Right lobe of liver (tissue), 6 donors: ENCODE data around the gene SERPINB2. TPM values are rescaled to one million over a fixed set of nuclear protein-coding genes. Genes with fewer than 3 reads are reported as not detected.

Source experiments
- ATAC-seq, 4 donors: fragments of 200-7000 bp; cut with Tn5 transposase; one replicate each; pipeline ENCODE4 v1.9.1; 2020; ENCODE audit warnings: mild to moderate bottlenecking in 4 of 4, moderate library complexity in 4 of 4
- DNase-seq, 3 donors: peaks; one replicate each; pipeline ENCODE4 v3.0.0-alpha.2; 2020
- H3K27ac ChIP-seq, 3 donors: fragments of 200-600 bp; one replicate each; pipeline ENCODE4 v1.8.0; 2022
- H3K27me3 ChIP-seq, 2 donors: fragments of 200-600 bp; one replicate each; pipeline ENCODE4 v1.8.0; 2022
- H3K36me3 ChIP-seq, 4 donors: fragments of 200-600 bp; sonication (generic) in 1 of 4; one replicate each; pipeline versions ENCODE4 v1.5.1 to v1.8.0; 2017 to 2022; ENCODE audit warnings: control low read depth in 1 of 4
- H3K4me1 ChIP-seq, 4 donors: fragments of 200-600 bp; sonication (generic) in 1 of 4; one replicate each; pipeline versions ENCODE4 v1.5.1 to v1.8.0; 2017 to 2022; ENCODE audit warnings: control low read depth in 1 of 4
- H3K4me3 ChIP-seq, 3 donors: fragments of 200-600 bp; one replicate each; pipeline ENCODE4 v1.8.0; 2022
- H3K9me3 ChIP-seq, 4 donors: fragments of 200-600 bp; sonication (generic) in 1 of 4; one replicate each; pipeline versions ENCODE4 v1.5.1 to v1.8.0; 2017 to 2022; ENCODE audit warnings: control low read depth in 1 of 4
- CTCF ChIP-seq, 4 donors: fragments of 200-600 bp in 3 of 4; fragments of 450-650 bp in 1 of 4; IDR thresholded peaks; one replicate each; pipeline versions ENCODE4 v1.5.1 to v1.8.0; 2016 to 2022; ENCODE audit warnings: antibody characterized with exemption in 4 of 4, mild to moderate bottlenecking in 2 of 4
- POLR2A ChIP-seq: fragments of 450-650 bp; IDR thresholded peaks from one replicate; pipeline ENCODE4 v1.6.1; 2017; ENCODE audit warnings: antibody characterized with exemption, mild to moderate bottlenecking
- WGBS: methylation state at CpG from one replicate; pipeline ENCODE4 v1.1.6; 2018; ENCODE audit warnings: low coverage, low lambda C conversion rate; ENCODE audit not compliant: insufficient coverage; ENCODE audit errors: missing lambda C conversion rate; 5-methylcytosine and 5-hydroxymethylcytosine counted together
- intact Hi-C, 2 donors: fragments of 100-400 bp; cut with DNase I; formaldehyde crosslinking; loops; one replicate each; pipeline versions ENCODE4 v1.11.2 to v1.14.1; 2022
- long read RNA-seq: library from polyadenylated mRNA; unstranded; transcript quantifications from one replicate; pipeline ENCODE4 v2.0.0, GENCODE V29; 2019
- total RNA-seq, 6 experiments: library from RNA; depleted of rRNA in 2 of 6; stranded (reverse); fragments of >200 nt in 2 of 6; fragmentation: NEBNext Ultra II Directional in 3 of 6; extraction: Animal tissue kit (Norgen Biotek cat#: 25700) in 3 of 6; gene quantifications; one replicate each; pipeline versions ENCODE4 v1.1.0 to v1.2.4, GENCODE V29; 2016 to 2023
- donor health status: DM: no; HTN: yes; CAD: no.
- donor health status: DM: no; HTN: no; CAD: no.
- donor health status: DM: no; HTN: no; CAD: no.
- donor health status: DM: no; HTN: yes; CAD: no.
- donor health status: DM: no; HTN: yes; CAD: no.

SERPINB2 gene
- not detected for total RNA-seq
- long read RNA-seq, result 0 reads

DNA sequence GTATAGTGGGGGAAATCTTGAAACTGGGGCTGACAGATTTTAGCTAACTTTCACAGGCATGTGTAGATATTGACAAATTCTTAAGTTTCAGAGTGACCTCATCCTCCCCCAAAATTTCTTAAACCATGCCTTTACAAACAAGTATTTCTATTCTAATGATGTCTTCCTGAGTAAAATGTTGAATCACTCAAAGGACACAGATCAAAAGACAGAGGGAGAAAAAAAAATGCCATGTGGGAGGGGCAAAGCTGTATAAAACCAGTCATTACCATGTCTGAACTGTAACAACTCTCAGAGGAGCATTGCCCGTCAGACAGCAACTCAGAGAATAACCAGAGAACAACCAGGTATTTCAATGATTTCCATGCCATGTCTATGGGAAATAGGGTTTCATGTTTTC is at the start of gene SERPINB2:
Gene SERPINB2, plus strand, starts transcription at position 282 of the 400 bp plus-strand sequence. CDS start 3,740 bp downstream, outside the sequence.
- WGBS, result 73% methylated on average over 1 of the region's 1 CpG
- DNase-seq (no peak), ATAC-seq (no peak)
- Histone ChIP-seq H3K36me3 (no peaks in the 10 kb centered on the region), H3K4me3 (no peak within 1 kb of the TSS), H3K9me3 (no peaks in the 10 kb centered on the region), H3K27me3 (no peaks in the 10 kb centered on the region), H3K4me1 (no peaks in the 10 kb centered on the region), H3K27ac (no peak within 1 kb of the TSS)
- TF ChIP-seq CTCF (IDR thresholded peaks at IDR 0.05) (no peak), POLR2A (no peak)
- intact Hi-C loops, result no loop called here

DNA sequence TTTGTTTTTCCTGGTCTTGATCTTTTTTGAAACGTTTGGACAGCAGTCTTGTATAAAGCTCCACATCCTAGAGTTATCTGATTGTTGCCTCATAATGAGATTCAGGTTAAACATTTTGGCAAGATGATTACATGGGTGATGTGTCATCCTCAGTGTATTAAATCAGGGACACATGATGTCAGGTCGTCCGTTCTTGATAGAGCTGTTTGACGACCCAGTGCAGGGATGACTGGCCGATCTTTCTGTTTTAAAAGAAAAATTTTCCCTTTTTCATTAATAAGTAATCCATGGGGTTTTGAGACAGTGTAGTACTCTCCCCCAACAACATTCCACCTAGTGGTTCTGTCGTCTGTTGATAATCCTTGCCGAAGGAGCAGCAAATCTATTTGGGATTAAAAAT is 44.5 kb upstream of the SERPINB2 start:
- Histone ChIP-seq H3K9me3 (no peaks in the 10 kb centered on the region), H3K27ac (no peak overlapping the region), H3K27me3 (no peaks in the 10 kb centered on the region), H3K36me3 (no peaks in the 10 kb centered on the region), H3K4me3 (no peak overlapping the region), H3K4me1 (no peaks in the 10 kb centered on the region)
- DNase-seq (no peak), ATAC-seq (no peak)
- TF ChIP-seq CTCF (IDR thresholded peaks at IDR 0.05), result no peak
- TF ChIP-seq POLR2A, result no peak
- WGBS, result 39% methylated on average over 7 of the region's 7 CpGs
- intact Hi-C loops, result no loop called here

DNA sequence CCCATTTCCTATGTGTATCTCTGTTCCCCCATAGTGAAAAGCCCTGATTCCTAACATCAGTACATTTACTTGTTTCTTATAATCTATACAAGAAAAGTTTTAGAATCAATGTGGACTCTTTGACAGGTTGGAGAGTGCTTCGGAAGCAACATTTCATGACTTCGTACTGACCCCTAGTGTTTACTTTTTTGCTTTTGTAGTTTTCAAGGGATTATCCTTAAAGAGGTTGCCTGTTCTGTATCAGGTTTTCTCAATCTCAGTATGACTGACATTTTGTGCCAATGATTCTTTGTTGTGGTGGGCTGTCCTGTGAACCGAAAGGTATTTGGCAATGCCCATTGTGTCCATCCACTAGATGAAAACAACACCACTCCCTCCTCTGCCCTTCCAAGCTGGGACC is 43.3 kb upstream of the SERPINB2 start:
- ATAC-seq, result peak; percentile 68 to 71 (median 71)

DNA sequence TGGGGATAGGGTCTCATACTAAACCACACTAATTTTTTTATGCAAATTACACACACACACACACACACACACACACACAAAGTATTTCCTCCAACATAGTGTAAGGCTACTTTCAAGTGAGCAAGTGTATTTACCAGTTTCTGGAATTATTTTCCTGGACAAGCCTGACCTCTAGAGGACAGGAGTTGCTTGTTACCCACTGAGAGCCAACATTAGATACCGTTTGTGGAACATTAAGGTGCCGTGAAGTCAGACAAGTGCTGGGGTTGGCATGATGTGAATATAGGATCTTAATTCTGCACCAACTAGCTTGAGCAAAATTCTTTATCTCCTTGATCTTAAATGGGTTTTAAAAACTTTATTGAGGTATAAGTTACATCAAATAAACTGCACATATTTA is 39.3 kb upstream of the SERPINB2 start:
- WGBS, result 3% methylated on average over 2 of the region's 2 CpGs
- no peaks in the 10 kb centered on the region for H3K36me3 ChIP-seq
- H3K9me3 ChIP-seq, result no peaks in the 10 kb centered on the region
- H3K4me3 ChIP-seq, result no peak overlapping the region
- intact Hi-C loops, result no loop called here
- H3K4me1 ChIP-seq, result no peaks in the 10 kb centered on the region
- ATAC-seq (peak; percentile 77 to 85 (median 82)), DNase-seq (no peak)
- no peak overlapping the region for H3K27ac ChIP-seq
- H3K27me3 ChIP-seq, result no peaks in the 10 kb centered on the region
- TF ChIP-seq POLR2A, result no peak
- TF ChIP-seq CTCF (IDR thresholded peaks at IDR 0.05), result peak; percentile 48 to 58 (median 53)

More for the DNA sequence above, 43.3 kb upstream of the SERPINB2 start:
- H3K36me3 ChIP-seq, result no peaks in the 10 kb centered on the region
- no peaks in the 10 kb centered on the region for H3K9me3 ChIP-seq
- no peaks in the 10 kb centered on the region for H3K27me3 ChIP-seq
- intact Hi-C loops, result no loop called here
- DNase-seq, result no peak
- H3K27ac ChIP-seq, result no peak overlapping the region
- no peak for TF ChIP-seq POLR2A
- peak in 3 of 4 donors; percentile 34 to 49 (median 45) for TF ChIP-seq CTCF (IDR thresholded peaks at IDR 0.05)
- no peak overlapping the region for H3K4me3 ChIP-seq
- H3K4me1 ChIP-seq, result no peaks in the 10 kb centered on the region
- WGBS, result 3% methylated on average over 3 of the region's 3 CpGs

DNA sequence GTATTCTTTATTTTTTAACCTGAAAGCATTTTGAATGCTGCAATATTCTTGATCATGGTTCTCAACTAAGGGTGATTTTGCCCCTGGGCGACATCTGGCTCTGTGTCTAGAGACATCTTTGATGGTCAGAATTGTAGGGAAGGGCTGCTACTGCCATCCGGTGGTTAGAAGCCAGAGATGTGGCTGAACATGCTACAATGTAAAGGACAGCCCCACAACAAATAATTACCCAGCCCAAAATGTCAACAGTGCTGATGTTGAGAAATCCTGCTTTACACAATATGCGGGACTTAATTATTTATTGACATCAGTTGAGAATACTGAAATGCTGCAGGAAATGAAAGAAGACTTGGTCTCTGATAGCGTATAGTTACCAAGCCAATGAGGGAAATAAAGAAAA is 37.5 kb upstream of the SERPINB2 start:
- Histone ChIP-seq H3K9me3 (no peaks in the 10 kb centered on the region), H3K4me1 (no peaks in the 10 kb centered on the region), H3K4me3 (no peak overlapping the region), H3K27ac (no peak overlapping the region), H3K36me3 (no peaks in the 10 kb centered on the region), H3K27me3 (no peaks in the 10 kb centered on the region)
- intact Hi-C loops, result loop anchor here in 1 of 2 donors (10.0 kb wide), 1 partner anchor 335 kb away; no protein-coding TSS in a partner anchor
- ATAC-seq, result peak; percentile 93 to 99 (median 96)
- no peak for DNase-seq
- TF ChIP-seq CTCF (IDR thresholded peaks at IDR 0.05), result peak; percentile 25 to 47 (median 42)
- no peak for TF ChIP-seq POLR2A
- 3% methylated on average over 4 of the region's 4 CpGs for WGBS
